GM15510 (cell line): ENCODE measurements around the gene SRGAP1.

Experiments used
- POLR2A ChIP-seq: IDR thresholded peaks from 3 replicates; pipeline ENCODE4 v1.6.1; 2011; ENCODE audit warnings: borderline replicate concordance; ENCODE audit not compliant: insufficient read length; ENCODE audit errors: extremely low read depth

Gene SRGAP1

GRCh38 chr12:63976902-63977395 is 132.4 kb downstream of the SRGAP1 start:
- no peak for TF ChIP-seq POLR2A

DNA sequence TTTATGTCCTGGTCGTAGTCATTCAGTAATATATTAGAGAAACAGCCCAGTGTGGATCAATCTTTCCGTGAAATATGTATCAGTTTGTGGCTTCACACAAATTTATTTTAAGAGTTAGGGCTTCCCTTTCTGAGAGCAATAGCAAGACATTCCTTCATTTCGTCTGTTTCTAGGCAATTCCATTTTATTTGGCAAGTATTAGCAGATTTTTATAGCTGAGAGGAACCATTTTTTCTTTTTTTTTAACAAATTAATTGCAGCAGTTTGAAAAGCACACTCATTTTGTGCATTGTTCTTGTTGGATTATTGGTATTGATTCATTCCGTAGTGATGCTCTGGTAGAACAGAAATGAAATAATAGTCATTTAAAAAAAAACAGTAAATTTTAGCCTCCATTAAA is 132.9 kb downstream of the SRGAP1 start:
- no peak for TF ChIP-seq POLR2A

DNA sequence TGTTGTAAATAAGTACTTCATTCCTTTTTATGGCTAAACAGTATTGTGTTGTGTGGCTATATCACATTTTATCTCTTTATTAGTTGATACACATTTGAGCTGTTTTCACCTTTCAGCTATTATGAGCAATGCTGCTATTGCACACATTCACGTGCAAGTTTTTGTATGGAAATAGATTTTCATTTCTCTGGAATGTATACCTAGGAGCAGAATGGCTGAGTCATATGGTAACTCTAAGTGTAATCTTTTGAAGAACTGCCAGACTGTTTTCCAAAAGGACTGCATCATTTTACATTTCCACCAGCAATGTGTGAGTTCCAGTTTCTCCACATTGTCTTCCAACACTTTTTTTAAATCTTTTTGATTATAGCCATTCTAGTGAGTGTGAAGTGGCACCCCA is 134.0 kb downstream of the SRGAP1 start:
- no peak for TF ChIP-seq POLR2A

GRCh38 chr12:63980211-63980610 is 135.7 kb downstream of the SRGAP1 start:
- no peak for TF ChIP-seq POLR2A

GRCh38 chr12:63981343-63981742 is 136.8 kb downstream of the SRGAP1 start:
- no peak for TF ChIP-seq POLR2A

DNA sequence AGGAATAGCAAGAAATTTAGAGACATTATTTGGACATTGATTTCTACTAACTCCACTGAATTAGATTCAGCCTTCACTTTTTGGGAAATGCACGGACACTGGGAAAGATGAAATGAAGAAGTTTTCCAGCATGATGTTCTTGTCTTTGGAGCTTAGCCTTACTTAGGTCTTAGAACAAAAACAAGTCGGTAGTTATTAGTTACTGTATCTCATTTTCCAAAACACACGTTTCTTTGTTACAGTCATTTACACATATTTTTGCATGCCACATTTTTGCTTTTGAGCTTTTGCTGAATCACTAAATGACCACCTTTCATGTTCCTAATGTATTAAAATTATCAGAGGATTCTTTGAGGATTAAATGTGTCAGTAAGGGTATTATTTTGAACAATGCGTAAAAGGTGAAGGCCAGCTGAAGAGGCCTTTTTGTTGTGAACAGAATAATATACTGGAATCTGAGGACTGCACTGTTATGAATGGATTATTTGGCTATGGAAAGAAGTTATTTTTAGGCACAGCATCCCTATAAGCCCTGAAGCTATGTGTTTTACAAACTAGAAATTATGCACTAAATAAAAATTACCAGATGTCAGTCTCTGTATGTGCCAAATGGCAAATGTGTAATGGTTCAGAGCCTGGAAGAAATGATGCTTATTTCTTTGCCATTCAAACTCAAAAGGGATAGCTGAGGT is 138.2 kb downstream of the SRGAP1 start:
- no peak for TF ChIP-seq POLR2A

- no peak for TF ChIP-seq POLR2A
Observed at GRCh38 chr12:63985456-63985855, 141.0 kb downstream of the SRGAP1 start.

GRCh38 chr12:63985945-63986344 is 141.4 kb downstream of the SRGAP1 start:
- TF ChIP-seq POLR2A = no peak

DNA sequence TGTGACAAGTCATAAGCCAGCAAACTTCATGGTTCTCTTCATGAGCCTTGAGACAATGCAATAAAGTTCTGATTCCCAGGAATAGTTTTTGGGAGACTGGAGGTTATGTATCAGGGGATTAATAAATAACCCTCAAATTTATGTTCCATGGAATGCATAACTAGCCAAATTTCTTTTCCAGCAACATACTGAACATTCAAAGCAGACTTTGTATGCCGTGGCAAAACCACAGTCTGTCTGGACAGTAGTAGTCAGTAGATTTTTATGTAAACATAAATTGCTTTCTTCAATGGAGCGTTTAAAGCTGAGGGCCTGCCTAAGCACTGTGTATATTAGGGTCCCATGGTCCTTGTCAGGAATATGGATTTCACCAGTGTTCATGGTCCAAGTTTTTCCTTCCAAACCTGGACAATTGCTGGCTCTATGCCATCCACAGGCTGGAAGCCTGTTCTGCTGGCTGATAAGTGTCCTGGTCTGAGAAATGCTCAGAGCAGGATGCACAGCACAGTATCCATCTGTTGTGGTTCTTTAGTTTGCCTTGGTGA is 144.9 kb downstream of the SRGAP1 start:
- no peak for TF ChIP-seq POLR2A

DNA sequence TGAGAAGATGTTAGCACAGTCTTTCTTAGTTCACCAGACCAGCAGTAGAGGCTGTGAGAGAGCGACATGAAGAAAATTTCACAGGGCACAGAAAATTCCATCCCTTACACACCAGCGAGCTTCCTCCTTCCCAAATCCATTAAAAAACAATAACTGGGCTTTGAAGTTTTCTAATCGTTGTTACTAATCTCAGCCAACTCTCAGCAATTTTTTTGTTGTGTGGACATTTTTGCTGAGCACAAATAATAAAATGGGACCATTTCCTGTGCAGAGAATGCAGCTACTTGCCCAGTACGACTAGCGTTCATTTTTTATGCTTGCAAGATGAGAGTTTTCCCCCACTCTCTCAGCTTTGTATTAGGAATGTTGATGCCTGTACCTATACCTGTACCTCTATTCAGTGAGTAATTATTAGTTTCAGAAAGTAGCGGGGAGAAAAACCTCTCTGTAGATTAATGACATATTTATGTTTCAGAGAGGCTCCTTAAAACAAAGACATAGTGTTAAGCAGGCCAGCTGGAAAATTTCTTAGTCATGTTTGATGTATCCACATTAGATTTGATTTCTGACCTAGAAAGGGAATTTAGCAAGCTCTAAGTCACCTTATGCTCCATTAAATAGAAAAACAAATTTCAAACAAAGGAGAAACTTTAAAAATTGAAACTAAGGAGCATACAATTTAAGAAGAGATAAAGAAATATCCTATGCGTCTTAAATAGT is 146.5 kb downstream of the SRGAP1 start:
- TF ChIP-seq POLR2A = no peak

- TF ChIP-seq POLR2A = no peak
Observed at GRCh38 chr12:63994704-63995103, 150.2 kb downstream of the SRGAP1 start.

DNA sequence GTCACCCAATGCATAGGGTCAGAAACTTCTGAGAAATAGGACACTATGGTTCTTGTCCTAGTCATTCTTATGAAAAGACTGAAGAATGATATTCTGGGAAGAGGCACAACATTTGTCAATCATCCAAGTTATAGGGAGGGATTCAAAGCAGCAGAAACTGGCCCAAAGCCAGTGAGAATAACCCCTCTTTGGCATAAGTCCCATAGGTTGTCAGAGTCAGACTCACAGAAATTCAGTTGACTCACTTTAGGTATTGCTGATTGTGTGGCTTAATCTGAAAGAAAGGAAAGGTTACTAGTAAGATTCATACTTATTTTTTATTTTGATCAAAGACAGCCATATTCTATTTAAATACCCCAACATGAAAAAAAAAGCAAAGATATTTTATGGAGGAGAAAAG is 151.0 kb downstream of the SRGAP1 start:
- no peak for TF ChIP-seq POLR2A

- TF ChIP-seq POLR2A = no peak
Observed at GRCh38 chr12:63996556-63996955, 152.1 kb downstream of the SRGAP1 start.

DNA sequence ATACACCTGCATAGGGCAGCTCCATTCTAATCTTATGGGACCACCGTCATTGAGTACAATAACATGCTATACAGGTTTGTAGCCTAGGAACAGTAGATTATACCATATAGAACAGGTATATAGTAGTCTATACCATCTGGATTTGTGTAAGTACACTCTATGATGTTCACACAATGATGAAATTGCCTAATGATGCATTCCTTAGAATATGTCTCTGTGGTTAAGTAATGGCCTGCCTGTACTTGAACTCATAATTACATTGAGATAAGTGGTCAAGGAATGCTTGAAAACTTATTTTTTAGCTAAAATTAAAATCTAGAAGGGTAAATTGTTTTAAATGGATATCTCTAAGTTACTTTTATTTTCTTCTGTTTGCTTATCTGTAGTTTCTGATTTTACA is 152.7 kb downstream of the SRGAP1 start:
- no peak for TF ChIP-seq POLR2A

DNA sequence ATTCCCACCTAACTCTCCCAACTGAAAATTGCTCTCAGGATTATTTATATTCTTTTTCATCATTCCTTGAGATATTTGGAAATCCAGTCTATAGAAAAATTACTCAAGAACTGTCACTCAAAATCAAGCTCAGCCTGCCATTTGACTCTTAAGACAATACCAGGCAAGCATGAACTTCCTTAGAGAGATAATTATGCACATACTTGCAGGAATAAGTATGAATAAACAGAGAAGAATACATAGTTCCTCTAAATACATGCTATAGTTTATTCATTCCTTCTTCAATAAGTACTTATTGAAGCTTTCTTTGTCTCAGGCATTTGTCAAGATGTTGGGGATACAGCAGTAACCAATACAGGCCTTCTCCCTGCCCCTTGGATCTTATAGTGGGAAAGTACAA is 154.1 kb downstream of the SRGAP1 start:
- no peak for TF ChIP-seq POLR2A

GRCh38 chr12:63999853-64000252 is 155.4 kb downstream of the SRGAP1 start:
- no peak for TF ChIP-seq POLR2A

DNA sequence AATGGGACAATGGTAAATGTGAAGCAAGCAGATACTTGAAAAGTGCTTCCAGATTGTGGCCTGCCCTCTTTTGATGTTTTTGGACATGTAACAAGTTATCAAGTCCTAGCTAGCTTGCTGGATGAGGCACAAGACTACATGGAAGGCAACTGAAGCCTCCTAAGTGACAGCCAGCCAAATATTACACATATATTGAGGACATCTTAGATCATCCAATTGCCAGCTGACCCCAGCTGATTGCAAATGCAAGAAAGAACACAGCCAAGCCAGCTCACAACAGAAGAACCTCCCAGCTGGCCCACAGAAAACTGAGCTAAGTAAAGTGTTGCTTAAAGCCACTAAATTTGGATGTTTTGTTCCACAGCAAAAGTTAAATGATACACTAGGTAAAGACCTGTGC is 156.9 kb downstream of the SRGAP1 start:
- no peak for TF ChIP-seq POLR2A

- TF ChIP-seq POLR2A = no peak
Observed at GRCh38 chr12:64004641-64005040, 160.1 kb downstream of the SRGAP1 start.
